ENCODE data around the gene PCDHGB4. TPM values are rescaled to one million over a fixed set of nuclear protein-coding genes. Genes with fewer than 3 reads are reported as not detected.

Gene PCDHGB4
- total and polyA plus RNA-seq, 9 of the 15 experiments (the other 6 are each of a cell fraction or from before 2014, with no cell fraction given) = 0.01 to 0.14 (median 0.03) TPM; not detected in 5

DNA sequence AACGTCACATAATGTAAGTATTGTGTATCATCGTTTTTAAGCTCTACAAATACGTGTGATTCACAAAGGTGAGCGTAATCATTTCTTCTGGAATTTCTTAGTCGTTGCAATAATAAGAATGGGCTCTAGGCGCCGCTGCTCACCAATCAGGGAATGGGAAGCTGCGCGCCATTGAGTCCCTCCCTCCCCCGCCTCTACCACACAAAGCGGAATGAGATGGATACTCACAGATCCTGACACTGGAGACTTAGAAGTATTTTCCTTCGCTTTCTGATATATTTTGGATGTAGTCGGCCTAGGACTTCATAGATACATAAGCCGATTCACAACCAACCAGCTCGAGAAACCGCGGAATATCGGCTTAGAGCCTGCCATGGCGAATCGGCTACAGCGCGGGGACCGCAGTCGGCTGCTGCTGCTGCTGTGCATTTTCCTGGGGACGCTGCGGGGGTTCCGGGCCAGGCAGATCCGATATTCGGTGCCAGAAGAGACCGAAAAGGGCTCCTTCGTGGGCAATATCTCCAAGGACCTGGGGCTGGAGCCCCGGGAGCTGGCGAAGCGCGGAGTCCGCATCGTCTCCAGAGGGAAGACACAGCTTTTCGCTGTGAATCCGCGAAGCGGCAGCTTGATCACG is 33.5 kb downstream of the PCDHGB4 start, which contains the start of gene PCDHGA11 (continued):
- TF ChIP-seq, protein P1, sequence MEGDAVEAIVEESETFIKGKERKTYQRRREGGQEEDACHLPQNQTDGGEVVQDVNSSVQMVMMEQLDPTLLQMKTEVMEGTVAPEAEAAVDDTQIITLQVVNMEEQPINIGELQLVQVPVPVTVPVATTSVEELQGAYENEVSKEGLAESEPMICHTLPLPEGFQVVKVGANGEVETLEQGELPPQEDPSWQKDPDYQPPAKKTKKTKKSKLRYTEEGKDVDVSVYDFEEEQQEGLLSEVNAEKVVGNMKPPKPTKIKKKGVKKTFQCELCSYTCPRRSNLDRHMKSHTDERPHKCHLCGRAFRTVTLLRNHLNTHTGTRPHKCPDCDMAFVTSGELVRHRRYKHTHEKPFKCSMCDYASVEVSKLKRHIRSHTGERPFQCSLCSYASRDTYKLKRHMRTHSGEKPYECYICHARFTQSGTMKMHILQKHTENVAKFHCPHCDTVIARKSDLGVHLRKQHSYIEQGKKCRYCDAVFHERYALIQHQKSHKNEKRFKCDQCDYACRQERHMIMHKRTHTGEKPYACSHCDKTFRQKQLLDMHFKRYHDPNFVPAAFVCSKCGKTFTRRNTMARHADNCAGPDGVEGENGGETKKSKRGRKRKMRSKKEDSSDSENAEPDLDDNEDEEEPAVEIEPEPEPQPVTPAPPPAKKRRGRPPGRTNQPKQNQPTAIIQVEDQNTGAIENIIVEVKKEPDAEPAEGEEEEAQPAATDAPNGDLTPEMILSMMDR (IDR thresholded peaks at IDR 0.05 in 2 of 3, conservative IDR thresholded peaks at IDR 0.05 in 1 of 3; ENCODE audit: insufficient read depth in 2 of 3, low read depth in 1 of 3, low read length in 3 of 3) = peak; percentile 63 to 80 (median 74)
- TF ChIP-seq, protein P2, sequence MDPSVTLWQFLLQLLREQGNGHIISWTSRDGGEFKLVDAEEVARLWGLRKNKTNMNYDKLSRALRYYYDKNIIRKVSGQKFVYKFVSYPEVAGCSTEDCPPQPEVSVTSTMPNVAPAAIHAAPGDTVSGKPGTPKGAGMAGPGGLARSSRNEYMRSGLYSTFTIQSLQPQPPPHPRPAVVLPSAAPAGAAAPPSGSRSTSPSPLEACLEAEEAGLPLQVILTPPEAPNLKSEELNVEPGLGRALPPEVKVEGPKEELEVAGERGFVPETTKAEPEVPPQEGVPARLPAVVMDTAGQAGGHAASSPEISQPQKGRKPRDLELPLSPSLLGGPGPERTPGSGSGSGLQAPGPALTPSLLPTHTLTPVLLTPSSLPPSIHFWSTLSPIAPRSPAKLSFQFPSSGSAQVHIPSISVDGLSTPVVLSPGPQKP (CRISPR knock-in tag; IDR thresholded peaks at IDR 0.05) = no peak

DNA sequence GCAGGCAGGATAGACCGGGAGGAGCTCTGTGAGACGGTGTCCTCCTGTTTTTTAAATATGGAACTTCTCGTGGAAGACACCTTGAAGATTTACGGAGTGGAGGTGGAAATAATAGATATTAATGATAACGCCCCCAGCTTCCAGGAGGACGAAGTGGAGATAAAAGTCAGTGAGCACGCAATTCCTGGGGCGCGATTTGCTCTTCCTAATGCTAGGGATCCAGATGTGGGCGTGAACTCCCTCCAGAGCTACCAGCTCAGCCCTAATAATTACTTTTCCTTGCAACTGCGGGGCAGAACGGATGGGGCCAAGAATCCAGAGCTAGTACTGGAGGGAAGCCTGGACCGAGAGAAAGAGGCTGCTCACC is 34.0 kb downstream of the PCDHGB4 start:
- FAIRE-seq (no peak), ATAC-seq (no peak), DNase-seq (ENCODE audit: extremely low read depth in 1 of 4, low spot score in 3 of 4) (no peak)
- H3K36me3 ChIP-seq (ENCODE audit: control insufficient read depth, insufficient read depth, low read length) = no peaks in the 10 kb centered on the region
- CTCF ChIA-PET (ENCODE audit: low intra/inter-chr PET ratio) = interaction anchor here (0.6 to 2.0 kb wide), 5 partner anchors 9 to 142 kb away, joined by 3 to 6 read pairs (median 3); no protein-coding TSS in a partner anchor
- WGBS (ENCODE audit: insufficient coverage, low coverage, missing lambda C conversion rate) = 9% methylated on average over 13 of the region's 13 CpGs
- no peak overlapping the region for H3K9ac ChIP-seq (ENCODE audit: insufficient read depth in 1 of 2, low read depth in 2 of 2, low read length in 2 of 2)
- H3K27ac ChIP-seq (ENCODE audit: extremely low read depth, low read depth, low read length) = no peak overlapping the region
- 0 out of 2 replicates have a peak, but pooled peaks cover 1% of the 10 kb centered on the region for H3K9me3 ChIP-seq (replicated peaks; ENCODE audit: control insufficient read depth, insufficient read depth, low read depth, low read length)
- peak overlapping the region; percentile 17; the same call in 1 of the 2 replicates for H3K4me3 ChIP-seq
- no peak overlapping the region for H2AFZ ChIP-seq (ENCODE audit: low read depth, low read length)
- peaks cover 0 to 41% of the 10 kb centered on the region in 2 experiments; a peak in 3 of 5 replicates for H3K27me3 ChIP-seq (ENCODE audit: control insufficient read depth in 2 of 2, insufficient read depth in 2 of 2, low read length in 2 of 2)
- POLR2A ChIA-PET = interaction anchor here (0.5 to 1.5 kb wide), 4 partner anchors 9 to 535 kb away, joined by 3 to 7 read pairs (median 4); partner anchors contain the start of gene PCDHGA10
- H3K9me1 ChIP-seq (ENCODE audit: control insufficient read depth, insufficient read depth, low read length) = no peaks in the 10 kb centered on the region
- no peak overlapping the region; the same call in 1 of the 2 replicates for H3K4me2 ChIP-seq (ENCODE audit: insufficient read depth, low read length)
- in situ Hi-C loops (cut with MboI) (loop anchor here (5.0 kb wide), 2 partner anchors 101 to 141 kb away; no protein-coding TSS in a partner anchor), intact Hi-C loops (cut with micrococcal nuclease) (loop anchor here (2.0 to 5.0 kb wide), 2 partner anchors 91 to 137 kb away; no protein-coding TSS in a partner anchor)
- no peaks in the 10 kb centered on the region for H3K79me2 ChIP-seq (ENCODE audit: control insufficient read depth, insufficient read depth, low read length)
- peaks cover 0 to 23% of the 10 kb centered on the region in 2 experiments; a peak in 2 of 5 replicates for H3K4me1 ChIP-seq (replicated peaks in 1 of 2; ENCODE audit: control insufficient read depth in 2 of 2, insufficient read depth in 2 of 2, low read length in 2 of 2)
- no TSS peak for BruUV-seq (replicated peaks)
- no peaks in the 10 kb centered on the region for H4K20me1 ChIP-seq (replicated peaks; ENCODE audit: control insufficient read depth, insufficient read depth, low read length)
- TF ChIP-seq SAP30 (IDR thresholded peaks at IDR 0.05; ENCODE audit: borderline replicate concordance, insufficient read depth, low read depth, low read length, poor library complexity, severe bottlenecking) = no peak
- no peak for TF ChIP-seq GTF2A2 (tag; IDR thresholded peaks at IDR 0.05)
- no peak for TF ChIP-seq TBL1XR1 (IDR thresholded peaks at IDR 0.05; ENCODE audit: low read length in 2 of 2)
- TF ChIP-seq PURB (CRISPR knock-in tag; IDR thresholded peaks at IDR 0.05; ENCODE audit: low read depth) = no peak
- no peak for TF ChIP-seq ZNF224 (CRISPR knock-in tag; IDR thresholded peaks at IDR 0.05)
- no peak for TF ChIP-seq HNRNPL (IDR thresholded peaks at IDR 0.05; ENCODE audit: low read depth, low read length)
- TF ChIP-seq, protein P3, sequence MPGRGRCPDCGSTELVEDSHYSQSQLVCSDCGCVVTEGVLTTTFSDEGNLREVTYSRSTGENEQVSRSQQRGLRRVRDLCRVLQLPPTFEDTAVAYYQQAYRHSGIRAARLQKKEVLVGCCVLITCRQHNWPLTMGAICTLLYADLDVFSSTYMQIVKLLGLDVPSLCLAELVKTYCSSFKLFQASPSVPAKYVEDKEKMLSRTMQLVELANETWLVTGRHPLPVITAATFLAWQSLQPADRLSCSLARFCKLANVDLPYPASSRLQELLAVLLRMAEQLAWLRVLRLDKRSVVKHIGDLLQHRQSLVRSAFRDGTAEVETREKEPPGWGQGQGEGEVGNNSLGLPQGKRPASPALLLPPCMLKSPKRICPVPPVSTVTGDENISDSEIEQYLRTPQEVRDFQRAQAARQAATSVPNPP (IDR thresholded peaks at IDR 0.05; ENCODE audit: borderline replicate concordance, insufficient read depth, insufficient read length) = no peak
- TF ChIP-seq, protein P4, sequence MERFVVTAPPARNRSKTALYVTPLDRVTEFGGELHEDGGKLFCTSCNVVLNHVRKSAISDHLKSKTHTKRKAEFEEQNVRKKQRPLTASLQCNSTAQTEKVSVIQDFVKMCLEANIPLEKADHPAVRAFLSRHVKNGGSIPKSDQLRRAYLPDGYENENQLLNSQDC (CRISPR knock-in tag; IDR thresholded peaks at IDR 0.05) = no peak
- TF ChIP-seq KDM2B (CRISPR knock-in tag; IDR thresholded peaks at IDR 0.05) = no peak
- TF ChIP-seq ZC3H8 (IDR thresholded peaks at IDR 0.05) = no peak
- TF ChIP-seq RBM14 (IDR thresholded peaks at IDR 0.05; ENCODE audit: borderline replicate concordance, insufficient read depth, low read depth, low read length) = no peak
- no peak for TF ChIP-seq SMAD4 (CRISPR knock-in tag; conservative IDR thresholded peaks at IDR 0.05)
- no peak for TF ChIP-seq KLF1 (tag; IDR thresholded peaks at IDR 0.05)
